ENCODE measurements around the gene KRTAP12-1. TPM values are rescaled to one million over a fixed set of nuclear protein-coding genes. Genes with fewer than 3 reads are reported as not detected.
"Not testable (repeated sequence)": the region's sequence is repeated elsewhere in the genome, so short reads cannot be mapped to it uniquely, and the experiment has no call there.

KRTAP12-1 gene
- total RNA-seq, 1 donor from 2014 or later = not detected

DNA sequence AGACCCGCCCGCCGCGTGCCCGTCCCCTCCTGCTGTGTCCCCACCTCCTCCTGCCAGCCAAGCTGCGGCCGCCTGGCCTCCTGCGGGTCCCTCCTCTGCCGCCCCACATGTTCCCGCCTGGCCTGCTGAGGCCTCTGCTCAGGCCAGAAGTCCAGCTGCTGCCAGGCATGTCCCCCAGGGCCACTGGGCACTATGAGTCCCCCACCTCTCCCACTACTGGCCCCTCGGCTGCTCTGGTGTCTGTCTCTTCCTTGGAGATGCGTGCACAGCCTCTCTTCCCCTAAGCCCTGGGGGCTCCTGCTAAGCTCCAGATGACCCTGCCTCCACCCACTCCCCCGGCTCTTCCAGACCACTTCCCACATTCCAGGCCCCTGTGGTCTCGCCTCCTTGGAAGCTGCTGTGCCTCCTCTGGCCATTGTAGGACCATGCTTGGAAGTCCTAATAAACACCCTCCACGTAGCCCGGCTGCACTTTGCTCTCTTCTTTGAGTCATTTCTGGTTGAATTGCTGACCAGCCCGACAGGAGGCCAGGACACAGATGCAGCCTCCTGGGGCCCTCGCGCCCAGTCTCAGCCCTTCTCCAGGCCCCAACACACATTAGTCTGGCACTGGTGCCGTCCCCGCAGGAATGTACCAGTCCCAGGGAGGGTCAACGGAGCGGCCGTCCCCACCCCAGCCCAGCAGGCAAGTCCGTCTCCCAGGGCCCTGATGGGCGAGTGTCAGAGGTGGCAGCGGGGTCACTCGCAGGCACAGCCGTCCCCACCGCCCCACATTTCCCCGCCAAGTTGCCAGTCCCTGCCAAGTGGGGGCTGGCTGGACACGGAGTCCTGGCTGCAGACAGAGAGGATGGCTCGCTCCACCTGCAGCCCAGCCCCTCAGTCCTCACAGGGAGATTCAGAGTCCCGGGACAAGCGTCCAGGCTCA, 16.1 kb upstream of the KRTAP12-1 start:
- no peak for DNase-seq (ENCODE audit: low read depth in 2 of 2)

DNA sequence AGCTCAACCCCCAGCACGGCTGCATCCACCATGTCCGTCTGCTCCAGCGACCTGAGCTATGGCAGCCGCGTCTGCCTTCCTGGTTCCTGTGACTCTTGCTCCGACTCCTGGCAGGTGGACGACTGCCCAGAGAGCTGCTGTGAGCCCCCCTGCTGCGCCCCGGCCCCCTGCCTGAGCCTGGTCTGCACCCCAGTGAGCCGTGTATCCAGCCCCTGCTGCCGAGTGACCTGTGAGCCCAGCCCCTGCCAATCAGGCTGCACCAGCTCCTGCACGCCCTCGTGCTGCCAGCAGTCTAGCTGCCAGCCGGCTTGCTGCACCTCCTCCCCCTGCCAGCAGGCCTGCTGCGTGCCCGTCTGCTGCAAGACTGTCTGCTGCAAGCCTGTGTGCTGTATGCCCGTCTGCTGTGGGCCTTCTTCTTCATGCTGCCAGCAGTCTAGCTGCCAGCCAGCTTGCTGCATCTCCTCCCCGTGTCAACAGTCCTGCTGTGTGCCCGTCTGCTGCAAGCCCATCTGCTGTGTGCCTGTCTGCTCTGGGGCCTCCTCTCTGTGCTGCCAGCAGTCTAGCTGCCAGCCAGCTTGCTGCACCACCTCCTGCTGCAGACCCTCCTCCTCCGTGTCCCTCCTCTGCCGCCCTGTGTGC, 15.3 kb upstream of the KRTAP12-1 start, which contains the start of gene KRTAP10-12:
Gene KRTAP10-12 (plus strand): TSS at position 1 of the 639 bp plus-strand sequence. CDS start 30 bp downstream, at position 31.
- not testable (repeated sequence) for DNase-seq (ENCODE audit: low read depth in 2 of 2)

DNA sequence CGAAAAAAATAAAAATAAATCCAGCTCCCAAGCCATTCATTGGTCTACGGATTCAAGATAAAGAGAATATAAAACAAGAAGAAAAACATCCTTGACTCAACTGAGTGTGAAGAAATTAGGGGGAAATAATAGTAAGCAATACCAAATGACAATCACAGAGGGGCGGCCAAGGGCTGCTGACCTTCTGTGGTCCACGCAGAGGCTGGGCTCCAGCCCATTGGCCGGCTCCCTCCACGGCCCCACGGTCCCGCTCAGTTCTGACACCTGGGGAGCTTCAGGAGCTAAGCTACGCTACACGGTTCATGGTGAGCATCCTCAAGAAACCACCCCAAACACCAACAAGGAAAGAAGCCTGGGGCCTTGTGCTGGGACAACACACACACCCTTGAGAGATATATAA, 14.6 kb upstream of the KRTAP12-1 start:
- DNase-seq (ENCODE audit: low read depth in 2 of 2) = no peak

DNA sequence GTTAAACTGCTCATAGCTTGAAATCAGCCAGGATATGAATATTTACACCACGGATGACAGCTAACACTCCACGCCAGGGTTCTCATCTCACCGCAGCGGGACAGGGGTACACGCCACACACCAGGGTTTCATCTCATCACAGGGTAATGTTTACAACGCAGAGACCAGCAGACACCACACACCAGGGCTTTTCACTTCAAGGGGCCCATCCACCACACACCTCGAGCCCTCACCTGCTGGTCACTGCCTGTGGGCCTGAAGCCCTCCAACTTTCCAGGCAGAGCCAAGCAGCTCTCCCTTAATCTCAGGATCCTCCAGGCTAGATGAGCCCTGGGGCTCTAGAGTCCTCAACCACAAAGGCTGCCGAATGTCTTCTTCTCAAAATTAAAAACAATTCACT, 13.7 kb upstream of the KRTAP12-1 start:
- no peak for DNase-seq (ENCODE audit: low read depth in 2 of 2)

GRCh38 chr21:44695184-44695583, 13.2 kb upstream of the KRTAP12-1 start:
- DNase-seq (ENCODE audit: low read depth in 2 of 2) = no peak

DNA sequence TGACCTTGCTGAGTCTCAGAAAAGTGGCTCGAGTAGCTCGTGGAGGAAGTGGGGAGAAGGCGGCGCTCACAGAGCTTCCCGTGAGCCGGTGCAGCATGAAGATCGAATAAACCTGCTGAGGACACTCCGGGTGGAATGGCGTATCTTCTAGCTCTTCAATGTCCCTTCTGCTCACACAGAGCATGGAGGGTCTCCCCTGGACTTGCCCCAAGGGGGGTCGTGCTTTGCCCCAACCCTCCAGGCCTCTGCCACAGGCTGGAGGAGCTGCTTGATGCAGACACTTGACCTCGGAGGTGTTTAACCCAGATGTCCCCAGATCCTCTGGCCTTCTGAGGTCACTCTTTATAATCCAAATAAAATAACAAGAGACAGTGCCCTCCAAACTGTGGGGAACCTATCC, 12.8 kb upstream of the KRTAP12-1 start:
- DNase-seq (ENCODE audit: low read depth in 2 of 2) = no peak

DNA sequence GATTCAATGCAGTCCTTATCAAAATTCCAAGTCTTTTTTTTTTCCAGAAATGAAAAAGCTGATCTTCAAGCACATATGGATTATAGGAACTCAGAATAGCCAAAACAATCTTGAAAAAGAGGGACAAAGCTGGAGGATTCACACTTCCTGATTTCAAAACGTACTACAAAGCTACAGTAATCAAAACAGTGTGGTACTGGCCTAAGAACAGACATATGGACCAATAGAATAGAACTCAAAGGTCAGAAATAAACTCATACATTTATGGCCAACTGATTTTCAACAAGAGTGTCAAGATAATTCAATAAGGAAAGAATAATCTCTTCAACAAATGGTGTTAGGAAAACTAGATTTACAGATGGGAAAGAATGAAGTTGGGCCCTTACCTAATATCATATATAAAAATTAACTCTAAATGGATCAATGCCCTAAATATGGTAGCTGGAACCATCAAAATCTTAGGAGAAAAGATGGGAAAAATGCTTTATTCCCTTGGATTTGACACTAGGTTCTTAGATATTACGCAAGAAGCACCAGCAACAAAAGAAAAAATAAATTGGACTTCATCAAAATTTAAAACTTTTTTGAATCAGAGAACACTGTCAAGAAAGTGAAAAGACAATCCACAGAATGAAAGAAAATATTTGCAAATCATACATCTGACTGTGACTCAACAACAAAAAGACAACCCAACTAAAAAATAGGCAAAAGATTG, 11.0 kb upstream of the KRTAP12-1 start:
- DNase-seq (ENCODE audit: low read depth in 2 of 2) = no peak

- DNase-seq (ENCODE audit: low read depth in 2 of 2) = no peak
Observed at GRCh38 chr21:44691686-44692085, 9.7 kb upstream of the KRTAP12-1 start.

DNA sequence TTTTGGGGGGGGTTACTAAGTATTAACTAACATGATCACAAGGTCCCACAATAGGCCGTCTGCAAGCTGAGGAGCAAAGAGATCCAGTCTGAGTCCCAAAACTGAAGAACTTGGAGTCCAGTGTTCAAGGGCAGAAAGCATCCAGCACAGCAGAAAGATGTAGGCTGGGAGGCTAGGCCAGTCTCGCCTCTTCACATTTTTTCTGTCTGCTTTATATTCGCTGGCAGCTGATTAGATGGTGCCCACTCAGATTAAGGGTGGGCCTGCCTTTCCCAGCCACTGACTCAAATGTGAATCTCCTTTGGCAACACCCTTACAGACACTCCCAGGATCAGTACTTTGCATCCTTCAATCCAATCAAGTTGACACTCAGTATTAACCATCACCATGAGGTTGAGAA, 7.8 kb upstream of the KRTAP12-1 start:
- DNase-seq (ENCODE audit: low read depth in 2 of 2) = not testable (repeated sequence)

DNA sequence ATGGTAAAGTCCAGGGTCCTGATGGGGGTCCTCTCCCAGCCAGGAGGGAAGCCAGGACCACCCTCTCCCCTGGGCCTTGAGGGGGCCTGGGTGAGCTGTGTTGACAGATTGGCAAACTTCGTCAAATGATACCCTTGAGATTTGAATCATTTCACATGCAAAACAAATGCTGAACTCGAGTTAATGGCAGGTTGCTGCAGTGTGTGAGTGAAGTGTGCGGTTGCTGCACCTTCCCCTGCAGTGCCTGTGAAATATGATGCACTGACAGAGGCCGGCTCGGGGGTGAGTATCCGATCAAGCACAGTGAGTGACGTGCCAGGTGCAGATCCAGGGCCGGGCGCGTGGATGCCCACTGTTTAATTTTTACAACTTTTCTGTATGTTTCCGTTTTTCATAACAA, 5.7 kb upstream of the KRTAP12-1 start:
- no peak for DNase-seq (ENCODE audit: low read depth in 2 of 2)

GRCh38 chr21:44686843-44687561, 5.0 kb upstream of the KRTAP12-1 start:
- DNase-seq (ENCODE audit: low read depth in 2 of 2) = no peak

DNA sequence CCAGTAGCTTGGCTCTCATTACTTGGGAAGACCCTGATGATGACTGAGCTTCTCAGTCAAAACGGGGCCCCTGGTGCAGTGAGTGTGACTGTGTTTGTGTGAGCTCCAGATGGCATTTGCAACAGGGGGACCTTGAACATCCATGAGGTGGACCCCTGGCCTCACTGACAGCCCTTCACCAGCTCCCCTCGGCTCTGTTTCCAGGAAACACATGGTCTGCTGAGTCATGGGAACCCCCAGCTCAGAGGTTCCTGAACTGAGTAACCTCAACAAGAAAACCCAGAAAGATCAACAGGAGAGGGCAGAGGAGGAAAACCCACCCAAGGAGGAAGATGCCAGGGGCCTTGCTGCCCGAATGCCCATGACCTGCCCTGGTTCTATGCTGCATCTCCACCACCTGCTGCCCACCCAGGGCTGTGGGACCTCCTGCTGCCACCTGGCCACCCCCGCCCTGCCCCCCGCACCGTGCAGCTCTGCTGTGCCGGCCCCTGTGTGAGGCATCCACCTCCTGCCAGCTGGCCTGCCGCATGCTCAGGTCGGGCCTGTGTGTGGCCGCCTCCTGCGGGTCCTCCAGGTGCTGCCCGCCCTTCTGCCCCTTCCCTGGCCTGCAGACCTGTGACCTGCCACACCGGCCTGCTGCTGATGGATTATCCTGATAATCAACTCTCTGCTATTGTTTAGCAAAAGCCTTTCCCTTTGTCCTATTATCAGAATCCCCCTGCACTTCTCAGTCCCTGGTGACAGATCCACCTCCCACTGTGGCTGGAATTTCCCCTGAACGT, 4.2 kb upstream of the KRTAP12-1 start:
- DNase-seq (ENCODE audit: low read depth in 2 of 2) = peak; percentile 38 to 57

- not testable (repeated sequence) for DNase-seq (ENCODE audit: low read depth in 2 of 2)
Observed at GRCh38 chr21:44685050-44685449, 3.1 kb upstream of the KRTAP12-1 start.

DNA sequence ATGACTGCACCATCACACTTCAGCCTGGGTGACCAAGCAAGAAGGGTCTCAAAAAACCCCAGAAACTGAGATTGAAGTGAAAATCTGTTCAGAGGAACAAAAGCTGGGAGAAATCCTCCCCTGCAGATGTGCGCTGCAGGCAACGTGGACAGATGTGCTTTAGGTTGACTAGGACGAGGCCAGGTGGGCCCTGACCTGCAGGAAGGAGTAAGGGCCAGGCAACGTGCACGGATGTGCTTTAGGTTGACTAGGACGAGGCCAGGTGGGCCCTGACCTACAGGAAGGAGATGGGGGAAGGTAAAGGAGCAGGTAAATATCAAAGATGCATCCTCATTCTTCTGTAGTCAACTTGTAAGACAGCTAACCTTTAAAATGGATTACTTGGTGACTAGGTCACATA, 2.5 kb upstream of the KRTAP12-1 start:
- DNase-seq (ENCODE audit: low read depth in 2 of 2) = no peak

GRCh38 chr21:44684077-44684476, 2.1 kb upstream of the KRTAP12-1 start:
- no peak for DNase-seq (ENCODE audit: low read depth in 2 of 2)

GRCh38 chr21:44682580-44683151, 703 bp upstream of the KRTAP12-1 start:
- no peak for DNase-seq (ENCODE audit: low read depth in 2 of 2)

DNA sequence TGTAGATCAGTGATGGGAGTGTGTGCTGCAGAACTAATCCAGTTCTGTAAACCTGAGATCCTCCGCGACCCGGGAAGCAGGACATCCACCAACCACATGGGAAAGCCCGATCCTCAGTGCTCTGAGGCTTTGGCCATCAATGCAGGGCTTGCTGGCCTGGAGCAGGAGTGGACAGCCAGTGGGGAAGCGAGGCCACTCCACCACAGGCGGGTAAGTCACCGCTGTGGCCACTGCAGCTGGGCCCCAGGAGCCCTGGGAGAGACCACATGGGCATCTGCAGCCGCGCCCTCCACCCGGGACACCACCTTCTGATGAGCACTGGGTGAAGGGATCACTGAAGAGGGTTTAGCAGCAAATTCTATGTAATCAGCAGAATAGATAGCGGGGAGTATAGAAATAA, 811 bp downstream of the KRTAP12-1 start:
- DNase-seq (ENCODE audit: low read depth in 2 of 2) = no peak

DNA sequence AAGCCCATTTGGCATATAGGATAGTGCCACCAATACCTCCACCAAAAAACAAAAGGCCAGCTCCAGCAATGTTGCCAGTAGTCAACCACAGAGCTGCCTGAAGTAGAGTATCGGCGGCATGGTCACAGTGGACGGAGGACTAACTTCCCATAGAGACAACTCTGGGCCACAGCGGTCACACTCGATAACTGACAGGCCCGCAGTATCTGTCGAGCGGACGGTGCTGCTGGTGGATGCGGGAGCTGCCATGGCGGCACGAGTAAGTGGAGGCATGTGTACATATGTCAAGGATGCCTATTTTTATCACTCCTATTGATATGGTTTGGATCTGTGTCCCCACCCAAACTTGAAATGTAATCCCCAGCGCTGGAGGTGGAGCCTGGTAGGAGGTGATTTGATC, 4.1 kb downstream of the KRTAP12-1 start:
- no peak for DNase-seq (ENCODE audit: low read depth in 2 of 2)

DNA sequence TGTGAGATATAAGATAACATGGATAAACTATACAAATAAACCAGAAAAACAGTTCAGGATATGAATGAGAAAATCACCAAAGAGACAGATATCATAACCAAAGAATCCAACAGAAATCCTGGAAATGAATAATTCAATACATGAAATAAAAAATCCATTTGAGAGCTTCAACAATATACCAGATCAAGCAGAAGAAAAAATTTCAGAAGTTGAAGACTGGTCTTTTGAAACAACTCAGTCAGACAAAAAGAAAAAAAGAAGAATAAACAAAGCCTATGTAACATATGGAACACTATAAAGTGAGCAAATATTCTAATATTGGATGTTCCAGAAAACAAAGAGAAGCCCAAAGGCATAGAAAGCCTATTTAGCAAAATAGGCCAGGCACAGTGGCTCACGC, 10.1 kb downstream of the KRTAP12-1 start:
- no peak for DNase-seq (ENCODE audit: low read depth in 2 of 2)

Data from dermis microvascular lymphatic vessel endothelial cell (primary cell).